Endodermal cell (in vitro differentiated cells): ENCODE results near the gene BCCIP. TPM values are rescaled to one million over a fixed set of nuclear protein-coding genes. Genes with fewer than 3 reads are reported as not detected.

Experiments used
- DNase-seq: peaks from one replicate; pipeline ENCODE4 v3.0.0-alpha.2; 2017
- H3K27ac ChIP-seq: 2 replicates; pipeline ENCODE4 v1.5.1; 2013; ENCODE audit warnings: mild to moderate bottlenecking, low read depth, low read length, moderate library complexity
- H3K27me3 ChIP-seq: 2 replicates; pipeline ENCODE4 v1.6.1; 2013; ENCODE audit warnings: mild to moderate bottlenecking, low read length, moderate library complexity; ENCODE audit not compliant: insufficient read depth, control insufficient read depth, poor library complexity, severe bottlenecking
- H3K36me3 ChIP-seq: 2 replicates; pipeline ENCODE4 v1.7.0; 2013; ENCODE audit warnings: mild to moderate bottlenecking, low read length, moderate library complexity; ENCODE audit not compliant: control insufficient read depth, insufficient read depth
- H3K4me1 ChIP-seq: one replicate; pipeline ENCODE4 v1.7.0; 2013; ENCODE audit warnings: low read length; ENCODE audit not compliant: control insufficient read depth, insufficient read depth
- H3K4me3 ChIP-seq: 2 replicates; pipeline ENCODE4 v1.5.1; 2013; ENCODE audit warnings: mild to moderate bottlenecking, low read length, moderate library complexity
- H3K9ac ChIP-seq: 2 replicates; pipeline ENCODE4 v1.6.1; 2013; ENCODE audit warnings: mild to moderate bottlenecking, low read length, moderate library complexity; ENCODE audit not compliant: poor library complexity, severe bottlenecking; ENCODE audit errors: extremely low read depth
- H3K9me3 ChIP-seq: 2 replicates; pipeline ENCODE4 v1.6.1; 2013; ENCODE audit warnings: mild to moderate bottlenecking, low read length, moderate library complexity; ENCODE audit not compliant: control insufficient read depth
- H3K27ac Mint-ChIP-seq: 2 replicates; pipeline ENCODE4 v1.8.0; 2020; ENCODE audit warnings: mixed read lengths
- H3K27me3 Mint-ChIP-seq: 2 replicates; pipeline ENCODE4 v1.8.0; 2021; ENCODE audit warnings: mild to moderate bottlenecking, mixed read lengths; ENCODE audit not compliant: insufficient read depth
- H3K36me3 Mint-ChIP-seq: 2 replicates; pipeline ENCODE4 v1.8.0; 2020; ENCODE audit warnings: low read depth, mixed read lengths
- H3K4me1 Mint-ChIP-seq: 2 replicates; pipeline ENCODE4 v1.8.0; 2020; ENCODE audit warnings: mixed read lengths
- H3K4me3 Mint-ChIP-seq: 2 replicates; pipeline ENCODE4 v1.8.0; 2020; ENCODE audit warnings: mild to moderate bottlenecking, moderate library complexity, mixed read lengths
- H3K9me3 Mint-ChIP-seq: 2 replicates; pipeline ENCODE4 v1.8.0; 2020; ENCODE audit warnings: mild to moderate bottlenecking, mixed read lengths
- WGBS, 2 experiments: methylation state at CpG; one replicate each; pipeline versions ENCODE4 v1.1.5 to v1.1.7; 2013; ENCODE audit warnings: missing lambda C conversion rate in 2 of 2, mixed read lengths in 1 of 2; ENCODE audit not compliant: insufficient coverage in 1 of 2, insufficient read length in 1 of 2; 5-methylcytosine and 5-hydroxymethylcytosine counted together
- total RNA-seq, 2 donors: library from RNA; stranded (reverse); fragmentation: NEBNext Ultra II Directional in 1 of 2; extraction: Animal tissue kit (Norgen Biotek cat#: 25700) in 1 of 2; gene quantifications; 2 replicates in 1 of 2; 3 replicates in 1 of 2; pipeline ENCODE4 v1.2.1, GENCODE V29; 2021
- TF ChIP-seq, protein P1 (sequence below): fragments of 200-600 bp; sonication (generic); conservative IDR thresholded peaks from 2 replicates; pipeline ENCODE4 v1.5.0; 2021; ENCODE audit warnings: antibody characterized with exemption, mild to moderate bottlenecking

BCCIP gene
- total RNA-seq, 2 donors from 2014 or later = 84.4 to 93.8 TPM

DNA sequence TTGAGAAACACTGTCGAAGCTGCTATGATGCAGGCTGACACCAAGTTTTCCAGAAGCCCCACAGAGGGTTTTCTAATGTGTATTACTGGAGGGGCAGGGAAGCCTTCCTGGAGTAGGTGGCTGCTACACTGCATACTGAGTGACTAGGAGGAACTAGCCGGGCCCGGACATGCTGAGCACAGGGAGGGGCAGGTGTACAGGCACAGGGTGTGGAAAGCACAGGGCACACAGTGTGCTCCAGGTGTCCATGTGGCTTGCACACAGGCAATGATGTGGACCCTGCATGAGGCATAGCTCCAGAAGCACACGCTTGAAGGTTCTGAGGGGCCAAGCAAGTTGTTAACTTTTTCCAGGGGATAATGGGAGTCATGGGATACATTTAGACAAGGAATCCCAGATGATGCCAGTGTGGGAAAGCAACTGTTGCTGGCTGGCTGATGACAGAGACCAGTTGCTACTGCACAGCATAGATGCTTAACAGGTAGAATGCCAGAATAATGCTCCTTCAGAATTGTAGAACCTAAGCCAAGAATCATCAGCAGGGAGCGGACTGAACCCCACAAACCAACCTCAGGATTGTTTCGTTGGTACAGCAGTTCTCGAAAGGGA lies 43.2 kb downstream of the BCCIP start:
- no peak overlapping the region for H3K4me3 ChIP-seq
- H3K9me3 Mint-ChIP-seq = no peaks in the 10 kb centered on the region

GRCh38 chr10:125868372-125868975 lies 45.1 kb downstream of the BCCIP start:
- Histone ChIP-seq H3K4me1 (no peaks in the 10 kb centered on the region), H3K9me3 (no peaks in the 10 kb centered on the region), H3K27ac (no peak overlapping the region), H3K4me3 (no peak overlapping the region), H3K9ac (no peak overlapping the region), H3K27me3 (no peaks in the 10 kb centered on the region), H3K36me3 (peaks cover 21% of the 10 kb centered on the region)
- Mint-ChIP-seq H3K4me1 (peaks cover 7% of the 10 kb centered on the region), H3K4me3 (no peak overlapping the region), H3K9me3 (no peaks in the 10 kb centered on the region), H3K27ac (no peak overlapping the region), H3K27me3 (no peaks in the 10 kb centered on the region), H3K36me3 (peaks cover 28% of the 10 kb centered on the region)
- peak; percentile 66 for DNase-seq
- WGBS, 2 experiments = 59 to 83% methylated on average over 2 to 7 of the region's 7 CpGs
- TF ChIP-seq, protein P1, sequence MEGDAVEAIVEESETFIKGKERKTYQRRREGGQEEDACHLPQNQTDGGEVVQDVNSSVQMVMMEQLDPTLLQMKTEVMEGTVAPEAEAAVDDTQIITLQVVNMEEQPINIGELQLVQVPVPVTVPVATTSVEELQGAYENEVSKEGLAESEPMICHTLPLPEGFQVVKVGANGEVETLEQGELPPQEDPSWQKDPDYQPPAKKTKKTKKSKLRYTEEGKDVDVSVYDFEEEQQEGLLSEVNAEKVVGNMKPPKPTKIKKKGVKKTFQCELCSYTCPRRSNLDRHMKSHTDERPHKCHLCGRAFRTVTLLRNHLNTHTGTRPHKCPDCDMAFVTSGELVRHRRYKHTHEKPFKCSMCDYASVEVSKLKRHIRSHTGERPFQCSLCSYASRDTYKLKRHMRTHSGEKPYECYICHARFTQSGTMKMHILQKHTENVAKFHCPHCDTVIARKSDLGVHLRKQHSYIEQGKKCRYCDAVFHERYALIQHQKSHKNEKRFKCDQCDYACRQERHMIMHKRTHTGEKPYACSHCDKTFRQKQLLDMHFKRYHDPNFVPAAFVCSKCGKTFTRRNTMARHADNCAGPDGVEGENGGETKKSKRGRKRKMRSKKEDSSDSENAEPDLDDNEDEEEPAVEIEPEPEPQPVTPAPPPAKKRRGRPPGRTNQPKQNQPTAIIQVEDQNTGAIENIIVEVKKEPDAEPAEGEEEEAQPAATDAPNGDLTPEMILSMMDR = peak; percentile 96

More for the DNA sequence above, 43.2 kb downstream of the BCCIP start:
- 91 to 96% methylated on average over 4 to 7 of the region's 7 CpGs for WGBS, 2 experiments
- Mint-ChIP-seq H3K36me3 (peaks cover 23% of the 10 kb centered on the region), H3K27ac (peak overlapping the region; percentile 44), H3K4me1 (peaks cover 4% of the 10 kb centered on the region), H3K27me3 (no peaks in the 10 kb centered on the region), H3K4me3 (no peak overlapping the region)
- TF ChIP-seq, protein P1 = no peak
- Histone ChIP-seq H3K9me3 (no peaks in the 10 kb centered on the region), H3K36me3 (peaks cover 20% of the 10 kb centered on the region), H3K4me1 (no peaks in the 10 kb centered on the region), H3K27ac (no peak overlapping the region), H3K27me3 (no peaks in the 10 kb centered on the region), H3K9ac (no peak overlapping the region)
- no peak for DNase-seq

DNA sequence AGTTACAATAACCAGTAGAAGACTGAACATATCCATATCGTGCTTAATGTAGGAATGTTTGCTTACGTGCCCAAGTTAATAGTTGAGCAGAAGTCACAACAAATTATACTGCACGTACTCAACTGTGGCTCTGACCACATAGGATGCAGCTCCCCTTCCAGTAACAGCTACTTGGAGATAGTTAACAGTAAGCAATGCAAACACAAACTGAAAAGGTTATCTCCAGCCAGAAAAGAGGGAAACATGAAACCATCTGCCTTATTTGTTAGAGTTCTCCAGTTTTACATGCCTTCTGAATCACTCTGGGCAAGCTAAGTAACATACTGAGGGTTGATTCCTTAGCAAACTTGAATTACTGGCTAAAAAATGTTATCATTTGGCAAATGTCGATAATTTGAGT lies 48.0 kb downstream of the BCCIP start:
- WGBS, 2 experiments = 95% methylated on average over 2 to 4 of the region's 4 CpGs
- no peak overlapping the region for H3K4me3 ChIP-seq
- H3K27ac ChIP-seq = no peak overlapping the region
- H3K27ac Mint-ChIP-seq = no peak overlapping the region
- no peaks in the 10 kb centered on the region for H3K27me3 ChIP-seq
- peaks cover 25% of the 10 kb centered on the region for H3K9me3 ChIP-seq
- peaks cover 7% of the 10 kb centered on the region for H3K4me1 Mint-ChIP-seq
- no peak overlapping the region for H3K9ac ChIP-seq
- peaks cover 45% of the 10 kb centered on the region for H3K36me3 Mint-ChIP-seq
- TF ChIP-seq, protein P1 = no peak
- no peaks in the 10 kb centered on the region for H3K27me3 Mint-ChIP-seq
- peaks cover 19% of the 10 kb centered on the region for H3K9me3 Mint-ChIP-seq
- H3K36me3 ChIP-seq = peaks cover 39% of the 10 kb centered on the region
- DNase-seq = no peak
- H3K4me3 Mint-ChIP-seq = no peak overlapping the region
- H3K4me1 ChIP-seq = no peaks in the 10 kb centered on the region
